Activated T-cell treated with anti-CD3 and anti-CD28 coated beads, Interleukin-2, amount 50 U/mL, for 48 hours (primary cell): ENCODE measurements around the gene ATAD3A.
"Not testable (repeated sequence)": the region's sequence is repeated elsewhere in the genome, so short reads cannot be mapped to it uniquely, and the experiment has no call there.

Experiments
- DNase-seq, 2 experiments: peaks; one replicate each; pipeline ENCODE4 v3.0.0-alpha.2; 2020

The ATAD3A gene

GRCh38 chr1:1511533-1512285, at the start of gene ATAD3A:
ATAD3A (plus strand) TSS chr1:1512162; CDS start chr1:1512269, 107 bp downstream.
- peak; percentile 97 to 98 for DNase-seq

GRCh38 chr1:1462318-1462966, 49.5 kb upstream of the ATAD3A start:
- no peak for DNase-seq

GRCh38 chr1:1463312-1463711, 48.6 kb upstream of the ATAD3A start:
- DNase-seq: no peak

GRCh38 chr1:1468196-1468985, 43.6 kb upstream of the ATAD3A start:
- DNase-seq: not testable (repeated sequence)

- peak; percentile 35 to 39 for DNase-seq
These were observed 41.2 kb upstream of the ATAD3A start for GRCh38 chr1:1470626-1471388.

GRCh38 chr1:1471389-1472052, 40.4 kb upstream of the ATAD3A start, which contains the start of gene ATAD3B:
ATAD3B (plus strand) TSS chr1:1471765; CDS start chr1:1471885, 120 bp downstream.
- peak; percentile 96 to 97 for DNase-seq

GRCh38 chr1:1472053-1472876, 39.7 kb upstream of the ATAD3A start:
- DNase-seq: peak; percentile 46 to 54

GRCh38 chr1:1476011-1476410, 36.0 kb upstream of the ATAD3A start:
- not testable (repeated sequence) for DNase-seq

- no peak for DNase-seq
These were observed 34.8 kb upstream of the ATAD3A start for GRCh38 chr1:1477206-1477605.

- DNase-seq: no peak
These were observed 32.1 kb upstream of the ATAD3A start for GRCh38 chr1:1479547-1480487.

GRCh38 chr1:1480488-1480867, 31.5 kb upstream of the ATAD3A start:
- DNase-seq: not testable (repeated sequence)

GRCh38 chr1:1481811-1482210, 30.2 kb upstream of the ATAD3A start:
- not testable (repeated sequence) for DNase-seq

GRCh38 chr1:1482856-1483255, 29.1 kb upstream of the ATAD3A start:
- DNase-seq: no peak

GRCh38 chr1:1483714-1484113, 28.2 kb upstream of the ATAD3A start:
- DNase-seq: no peak

GRCh38 chr1:1484976-1485750, 26.8 kb upstream of the ATAD3A start:
- DNase-seq: not testable (repeated sequence)

- DNase-seq: not testable (repeated sequence)
These were observed 26.1 kb upstream of the ATAD3A start for GRCh38 chr1:1485755-1486317.

- no peak for DNase-seq
These were observed 24.3 kb upstream of the ATAD3A start for GRCh38 chr1:1487701-1488100.

- no peak for DNase-seq
These were observed 22.7 kb upstream of the ATAD3A start for GRCh38 chr1:1489231-1489630.

- DNase-seq: no peak
These were observed 22.1 kb upstream of the ATAD3A start for GRCh38 chr1:1489861-1490260.
